NT2/D1 (cell line): ENCODE results near the gene RPS6KA3.
"Not testable (repeated sequence)": the region's sequence is repeated elsewhere in the genome, so short reads cannot be mapped to it uniquely, and the experiment has no call there.

Source experiments
- DNase-seq: peaks from one replicate; pipeline ENCODE4 v3.0.0-alpha.2; 2011; ENCODE audit warnings: low read depth, low spot score
- H3K27me3 ChIP-seq: 2 replicates; pipeline ENCODE4 v1.6.0; 2011; ENCODE audit warnings: mild to moderate bottlenecking; ENCODE audit not compliant: insufficient read length, insufficient read depth
- H3K36me3 ChIP-seq: 2 replicates; pipeline ENCODE4 v1.6.1; 2011; ENCODE audit warnings: mild to moderate bottlenecking, low read length, mixed read lengths; ENCODE audit not compliant: insufficient read depth, insufficient read length
- H3K4me1 ChIP-seq: 2 replicates; pipeline ENCODE4 v1.5.1; 2011; ENCODE audit not compliant: insufficient read depth, insufficient read length
- H3K4me3 ChIP-seq: 2 replicates; pipeline ENCODE4 v1.5.1; 2011; ENCODE audit warnings: low read depth; ENCODE audit not compliant: insufficient read length
- H3K9ac ChIP-seq: 2 replicates; pipeline ENCODE4 v1.6.0; 2011; ENCODE audit warnings: low read depth; ENCODE audit not compliant: insufficient read length
- H3K9me3 ChIP-seq: 2 replicates; pipeline ENCODE4 v1.5.1; 2011; ENCODE audit warnings: mild to moderate bottlenecking, low read length; ENCODE audit not compliant: insufficient read depth
- SUZ12 ChIP-seq: IDR thresholded peaks from 2 replicates; pipeline ENCODE4 v1.6.1; 2011; ENCODE audit not compliant: insufficient read length, insufficient read depth; ENCODE audit errors: extremely low read depth
- YY1 ChIP-seq: IDR thresholded peaks from 2 replicates; pipeline ENCODE4 v1.6.1; 2011; ENCODE audit not compliant: insufficient read length, insufficient read depth
- ZNF274 ChIP-seq: IDR thresholded peaks from 2 replicates; pipeline ENCODE4 v1.6.1; 2011; ENCODE audit warnings: mild to moderate bottlenecking, low read depth, low read length

RPS6KA3 gene

DNA sequence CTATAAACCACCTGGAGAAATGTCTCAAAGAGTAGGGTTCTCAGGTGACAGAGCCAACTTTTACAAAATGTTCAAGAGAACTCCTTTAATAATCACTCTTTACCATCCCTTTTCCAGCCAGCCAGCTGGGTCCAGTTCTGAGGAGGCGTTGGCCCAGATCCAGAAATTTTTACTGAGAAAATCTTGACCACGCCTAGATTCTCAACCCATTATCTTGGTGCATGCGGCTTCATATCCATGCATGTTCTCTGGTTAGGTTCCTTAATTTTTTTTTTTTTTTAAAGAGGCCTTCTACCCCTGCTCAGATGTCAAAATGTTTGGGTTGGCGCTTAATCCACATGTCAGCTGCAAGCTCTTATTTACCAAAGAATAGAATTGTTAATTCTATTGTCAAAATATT is 138.0 kb downstream of the RPS6KA3 start:
- peaks cover 55% of the 10 kb centered on the region for H3K36me3 ChIP-seq
- no peaks in the 10 kb centered on the region for H3K4me1 ChIP-seq
- DNase-seq = no peak
- H3K4me3 ChIP-seq = no peak overlapping the region
- no peaks in the 10 kb centered on the region for H3K27me3 ChIP-seq
- no peak overlapping the region for H3K9ac ChIP-seq
- H3K9me3 ChIP-seq = no peaks in the 10 kb centered on the region
- TF ChIP-seq SUZ12 (no peak), ZNF274 (no peak), YY1 (no peak)

DNA sequence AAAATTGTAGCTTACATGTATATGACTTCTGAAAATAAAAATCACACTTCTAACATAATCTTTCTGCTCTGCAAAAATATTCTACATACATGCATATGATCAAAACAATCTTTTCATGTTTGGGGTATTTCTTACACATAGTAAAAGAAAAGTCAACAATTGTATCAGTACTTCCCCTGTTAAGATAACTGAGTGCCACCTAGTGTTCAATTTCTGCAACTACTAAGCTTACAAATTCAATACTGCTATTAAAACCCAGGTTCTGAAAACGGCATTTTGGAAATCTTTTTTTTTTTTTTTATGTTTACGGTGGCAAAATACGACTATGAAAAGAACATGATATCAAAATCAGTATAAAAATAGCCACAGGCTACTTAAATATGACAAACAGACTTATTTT is 139.3 kb downstream of the RPS6KA3 start:
- H3K9ac ChIP-seq, H3K4me3 ChIP-seq, H3K4me1 ChIP-seq, H3K27me3 ChIP-seq, DNase-seq, H3K9me3 ChIP-seq: not testable (repeated sequence)
- peaks cover 43% of the 10 kb centered on the region for H3K36me3 ChIP-seq

DNA sequence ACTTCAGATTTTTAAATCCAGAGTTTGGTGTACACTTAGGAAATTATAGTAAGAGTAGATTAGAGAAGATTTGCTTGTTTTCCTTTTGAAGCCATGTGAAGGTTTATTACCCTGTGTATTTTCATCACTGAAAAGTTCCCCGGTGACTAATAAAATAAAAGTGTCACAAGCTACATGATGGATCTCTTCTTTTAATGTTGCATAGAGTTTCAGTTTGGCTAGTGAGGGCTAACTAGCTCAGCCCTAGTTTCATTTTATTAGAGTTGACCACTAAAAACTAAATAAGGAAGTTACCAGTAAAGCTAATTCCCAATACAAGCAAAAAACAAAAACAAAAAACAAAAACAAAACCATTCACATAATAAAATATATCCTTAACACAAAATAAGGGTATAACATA is 139.9 kb downstream of the RPS6KA3 start:
- peaks cover 37% of the 10 kb centered on the region for H3K36me3 ChIP-seq
- H3K4me3 ChIP-seq, H3K9me3 ChIP-seq, H3K4me1 ChIP-seq, H3K9ac ChIP-seq, H3K27me3 ChIP-seq, DNase-seq: not testable (repeated sequence)

DNA sequence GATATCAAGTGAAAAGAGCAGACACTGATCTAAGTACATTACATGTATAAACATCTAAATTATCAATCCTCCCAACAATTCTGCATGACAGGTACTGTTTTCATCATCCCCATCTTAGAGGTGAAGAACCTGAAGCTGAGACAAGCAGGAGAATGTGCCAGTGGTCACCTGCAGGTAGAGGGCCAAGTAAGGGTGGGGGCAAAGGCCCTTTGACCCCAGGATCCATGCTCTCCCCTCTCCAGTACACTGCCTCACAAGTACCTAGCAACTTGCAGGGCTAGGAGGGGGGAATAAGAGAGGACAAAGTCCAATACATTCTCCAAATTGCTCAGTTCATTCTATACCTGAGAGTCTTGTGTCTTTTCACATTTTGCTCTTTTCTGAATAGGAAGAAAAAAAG is 141.7 kb downstream of the RPS6KA3 start:
- no peaks in the 10 kb centered on the region for H3K9me3 ChIP-seq
- no peaks in the 10 kb centered on the region for H3K4me1 ChIP-seq
- no peak overlapping the region for H3K4me3 ChIP-seq
- TF ChIP-seq YY1 = no peak
- no peak for TF ChIP-seq ZNF274
- no peak for TF ChIP-seq SUZ12
- H3K36me3 ChIP-seq = peaks cover 24% of the 10 kb centered on the region
- DNase-seq = no peak
- H3K9ac ChIP-seq = no peak overlapping the region
- no peaks in the 10 kb centered on the region for H3K27me3 ChIP-seq

DNA sequence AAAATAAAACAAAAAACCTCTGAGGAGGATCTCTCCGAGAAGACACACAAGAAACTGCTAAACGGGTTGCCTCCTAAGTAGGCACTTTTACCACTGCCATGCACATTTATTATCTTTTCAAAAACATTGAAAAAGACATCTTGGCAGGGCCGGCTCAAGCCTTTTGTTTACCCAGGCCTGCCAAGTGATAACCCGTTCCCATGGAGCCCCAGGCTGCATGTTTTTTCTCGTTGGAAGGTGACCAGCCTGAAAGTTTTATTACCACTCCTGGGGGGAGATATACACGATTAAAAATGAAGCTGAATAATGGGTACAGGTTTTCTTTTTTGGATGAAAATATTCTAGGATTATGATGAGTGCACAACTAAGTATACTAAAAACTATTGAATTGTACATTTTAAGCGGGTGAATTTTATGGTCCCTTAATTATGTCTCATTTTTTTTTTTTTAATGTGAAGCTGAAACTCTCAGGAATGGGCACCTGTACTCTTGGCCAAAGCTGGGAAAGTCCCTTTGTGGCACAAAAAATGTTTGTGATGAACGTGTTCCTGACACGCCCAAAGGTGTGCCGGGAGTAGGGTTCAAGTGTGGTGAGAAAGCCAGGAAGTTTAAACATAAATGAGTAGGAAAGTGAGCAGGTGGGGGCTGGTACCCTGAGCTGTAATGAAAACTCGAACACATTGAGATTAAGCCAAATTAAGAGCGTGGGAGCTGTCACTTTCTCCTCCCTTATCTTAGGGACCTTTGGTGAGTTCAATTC is 148.5 kb downstream of the RPS6KA3 start:
- Histone ChIP-seq H3K4me1 (no peaks in the 10 kb centered on the region), H3K4me3 (no peak overlapping the region), H3K36me3 (no peaks in the 10 kb centered on the region), H3K9me3 (no peaks in the 10 kb centered on the region), H3K9ac (no peak overlapping the region), H3K27me3 (peaks cover 32% of the 10 kb centered on the region)
- TF ChIP-seq YY1 (no peak), ZNF274 (no peak), SUZ12 (no peak)
- DNase-seq = no peak

DNA sequence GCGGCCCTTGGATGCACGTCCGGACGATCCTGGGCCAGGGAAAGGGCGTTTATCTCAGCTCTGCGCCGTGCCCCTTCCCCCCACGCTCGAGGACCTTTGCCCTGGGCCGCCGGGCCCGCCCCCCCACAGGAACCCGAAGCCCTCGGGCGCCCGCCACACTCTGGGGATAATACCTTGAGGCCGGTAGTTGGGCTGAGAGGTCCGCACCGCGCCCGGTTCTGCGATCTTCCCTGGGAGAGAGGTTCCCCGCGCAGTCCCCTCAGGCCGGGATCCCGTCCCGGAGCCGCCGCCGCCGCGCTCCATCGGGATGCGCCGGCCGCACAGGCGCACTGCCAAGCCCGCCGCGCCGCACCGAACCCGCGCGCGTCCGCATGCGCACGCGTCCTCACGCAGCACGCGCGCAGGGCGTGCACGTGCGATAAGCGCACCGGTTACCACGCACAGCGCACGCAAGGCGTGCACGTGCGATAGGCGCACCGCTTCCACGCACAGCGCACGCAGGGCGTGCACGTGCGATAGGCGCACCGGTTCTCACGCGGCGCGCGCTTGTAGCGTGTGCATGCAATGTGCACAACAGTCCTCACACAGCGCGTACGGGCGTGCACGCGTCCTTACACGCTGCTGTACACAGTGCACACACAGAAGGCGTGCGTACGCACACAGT is 150.0 kb downstream of the RPS6KA3 start, which contains the start of gene MAP7D2:
Gene MAP7D2, minus strand, starts transcription at position 331 of the 664 bp plus-strand sequence. Its CDS starts 28 bp downstream, at position 303.
- H3K9ac ChIP-seq = peak within 1 kb of the TSS; percentile 51
- TF ChIP-seq YY1 (no peak), ZNF274 (no peak), SUZ12 (no peak)
- no peak for DNase-seq

DNA sequence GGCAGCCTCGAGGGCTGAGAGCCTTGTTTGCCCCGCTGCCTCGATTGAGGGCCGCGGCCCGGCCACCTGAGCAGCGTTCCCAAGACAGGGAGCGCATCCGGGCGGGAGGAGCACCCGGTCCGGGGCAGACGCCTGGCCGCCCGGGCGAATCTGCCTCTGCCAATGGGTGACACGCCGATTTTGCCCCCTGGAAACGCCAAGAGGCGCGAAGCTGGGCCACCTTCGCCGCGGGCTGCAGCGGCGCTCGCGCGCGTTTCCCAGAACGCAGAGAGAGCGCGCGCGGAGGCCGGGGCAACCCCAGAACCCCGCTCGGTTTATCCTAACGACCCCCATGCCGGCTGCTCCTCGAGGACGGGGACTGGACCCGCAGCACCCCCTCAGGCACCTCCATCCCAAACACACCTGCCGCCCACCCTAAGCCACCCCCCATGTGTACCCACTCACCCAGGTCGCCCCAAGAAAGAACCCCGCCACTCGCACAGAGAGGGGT is 150.6 kb downstream of the RPS6KA3 start:
- TF ChIP-seq SUZ12 (no peak), ZNF274 (no peak), YY1 (no peak)
- Histone ChIP-seq H3K4me1 (no peaks in the 10 kb centered on the region), H3K27me3 (peaks cover 32% of the 10 kb centered on the region), H3K4me3 (peak overlapping the region; percentile 55), H3K9ac (peak overlapping the region; percentile 51), H3K36me3 (no peaks in the 10 kb centered on the region), H3K9me3 (no peaks in the 10 kb centered on the region)
- DNase-seq = no peak

More for the DNA sequence above, 150.0 kb downstream of the RPS6KA3 start, which contains the start of gene MAP7D2:
- no peaks in the 10 kb centered on the region for H3K4me1 ChIP-seq
- peaks cover 32% of the 10 kb centered on the region for H3K27me3 ChIP-seq
- no peaks in the 10 kb centered on the region for H3K36me3 ChIP-seq
- no peaks in the 10 kb centered on the region for H3K9me3 ChIP-seq
- H3K4me3 ChIP-seq = peak within 1 kb of the TSS; percentile 55
